Activated naive CD4-positive, alpha-beta T cell treated with anti-CD3 and anti-CD28 coated beads, Interleukin-2, amount 10 ng/mL, durations not matched to agents 7 days and 5 days (primary cell): ENCODE data around the gene CCDC158.
"Not testable (repeated sequence)": the region's sequence is repeated elsewhere in the genome, so short reads cannot be mapped to it uniquely, and the experiment has no call there.

Experiments used
- CTCF ChIA-PET: fragments of 350-600 bp; sonication (Branson Sonifier 250); formaldehyde crosslinking; loops from one replicate; lab custom pipeline; 2021; ENCODE audit warnings: antibody characterized with exemption; lab: Charles Lee
- DNase-seq: peaks from one replicate; pipeline ENCODE4 v3.0.0-alpha.2; 2020
- H3K27ac Mint-ChIP-seq: one replicate; pipeline ENCODE4 v1.8.0; 2021; ENCODE audit warnings: mild to moderate bottlenecking, moderate library complexity, mixed read lengths
- H3K27me3 Mint-ChIP-seq: one replicate; pipeline ENCODE4 v1.8.0; 2021; ENCODE audit warnings: mild to moderate bottlenecking, mixed read lengths
- H3K36me3 Mint-ChIP-seq: one replicate; pipeline ENCODE4 v1.8.0; 2021; ENCODE audit warnings: mixed read lengths
- H3K4me1 Mint-ChIP-seq: one replicate; pipeline ENCODE4 v1.8.0; 2021; ENCODE audit warnings: mixed read lengths
- H3K4me3 Mint-ChIP-seq: one replicate; pipeline ENCODE4 v1.8.0; 2021; ENCODE audit warnings: mild to moderate bottlenecking, moderate library complexity, mixed read lengths
- H3K9me3 Mint-ChIP-seq: one replicate; pipeline ENCODE4 v1.8.0; 2021; ENCODE audit warnings: mixed read lengths

The CCDC158 gene

GRCh38 chr4:76282941-76283689 lies 137.8 kb downstream of the CCDC158 start:
- Mint-ChIP-seq H3K4me3 (no peak overlapping the region), H3K36me3 (no peaks in the 10 kb centered on the region), H3K27me3 (peaks cover 20% of the 10 kb centered on the region), H3K4me1 (no peaks in the 10 kb centered on the region), H3K9me3 (peaks cover 5% of the 10 kb centered on the region), H3K27ac (no peak overlapping the region)
- CTCF ChIA-PET, result no interaction called here
- no peak for DNase-seq

GRCh38 chr4:76281594-76281993 lies 139.3 kb downstream of the CCDC158 start:
- not testable (repeated sequence) for H3K4me1 Mint-ChIP-seq, DNase-seq, H3K4me3 Mint-ChIP-seq, H3K36me3 Mint-ChIP-seq, H3K9me3 Mint-ChIP-seq, H3K27ac Mint-ChIP-seq
- peaks cover 22% of the 10 kb centered on the region for H3K27me3 Mint-ChIP-seq
- CTCF ChIA-PET, result interaction anchor here (1.1 to 5.6 kb wide), 2 partner anchors 95 to 102 kb away, joined by 4 to 50 read pairs; no protein-coding TSS in a partner anchor

GRCh38 chr4:76280488-76281441 lies 140.2 kb downstream of the CCDC158 start:
- CTCF ChIA-PET, result interaction anchor here (1.1 to 5.6 kb wide), 2 partner anchors 96 to 101 kb away, joined by 4 to 50 read pairs; no protein-coding TSS in a partner anchor
- no peaks in the 10 kb centered on the region for H3K9me3 Mint-ChIP-seq

DNA sequence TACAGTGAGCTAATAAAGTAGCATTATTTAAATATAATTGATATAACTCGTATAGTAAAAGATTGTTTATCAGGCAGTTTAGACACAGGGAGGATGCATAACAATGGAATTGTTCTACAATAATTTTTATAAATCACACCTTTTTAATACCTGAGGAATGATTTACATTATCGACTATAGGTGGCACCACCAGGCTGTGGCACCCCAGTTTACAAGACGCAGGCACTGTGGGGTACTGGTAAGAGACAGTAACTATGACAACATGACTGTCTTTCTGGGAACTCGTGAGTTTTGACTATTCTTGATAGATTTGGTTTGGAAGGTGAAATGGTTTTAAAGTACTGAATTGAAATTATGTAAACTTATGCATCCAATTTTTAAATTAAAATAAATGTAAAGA lies 141.5 kb downstream of the CCDC158 start:
- Mint-ChIP-seq H3K9me3 (no peaks in the 10 kb centered on the region), H3K27ac (no peak overlapping the region), H3K27me3 (peaks cover 29% of the 10 kb centered on the region), H3K36me3 (no peaks in the 10 kb centered on the region), H3K4me3 (no peak overlapping the region), H3K4me1 (no peaks in the 10 kb centered on the region)
- peak; percentile 32 for DNase-seq
- CTCF ChIA-PET, result interaction anchor here (0.7 to 5.6 kb wide), 4 partner anchors 10 to 112 kb away, joined by 3 to 50 read pairs (median 8); no protein-coding TSS in a partner anchor

More at GRCh38 chr4:76280488-76281441, 140.2 kb downstream of the CCDC158 start:
- no peaks in the 10 kb centered on the region for H3K36me3 Mint-ChIP-seq
- no peak for DNase-seq
- no peaks in the 10 kb centered on the region for H3K4me1 Mint-ChIP-seq
- H3K27me3 Mint-ChIP-seq, result peaks cover 22% of the 10 kb centered on the region
- no peak overlapping the region for H3K4me3 Mint-ChIP-seq
- H3K27ac Mint-ChIP-seq, result no peak overlapping the region

- H3K27ac Mint-ChIP-seq, result no peak overlapping the region
- no peak for DNase-seq
- H3K9me3 Mint-ChIP-seq, result no peaks in the 10 kb centered on the region
- H3K4me1 Mint-ChIP-seq, result no peaks in the 10 kb centered on the region
- CTCF ChIA-PET, result interaction anchor here (0.7 to 5.6 kb wide), 6 partner anchors 9 to 98 kb away, joined by 3 to 50 read pairs (median 3); no protein-coding TSS in a partner anchor
- no peaks in the 10 kb centered on the region for H3K36me3 Mint-ChIP-seq
- peaks cover 29% of the 10 kb centered on the region for H3K27me3 Mint-ChIP-seq
- no peak overlapping the region for H3K4me3 Mint-ChIP-seq
These were observed 142.4 kb downstream of the CCDC158 start for GRCh38 chr4:76278583-76278982.

- no peaks in the 10 kb centered on the region for H3K36me3 Mint-ChIP-seq
- H3K27me3 Mint-ChIP-seq, result peaks cover 29% of the 10 kb centered on the region
- H3K4me3 Mint-ChIP-seq, result no peak overlapping the region
- no peak overlapping the region for H3K27ac Mint-ChIP-seq
- no peaks in the 10 kb centered on the region for H3K9me3 Mint-ChIP-seq
- CTCF ChIA-PET, result interaction anchor here (0.9 to 5.6 kb wide), 4 partner anchors 28 to 99 kb away, joined by 3 to 50 read pairs (median 8); no protein-coding TSS in a partner anchor
- no peaks in the 10 kb centered on the region for H3K4me1 Mint-ChIP-seq
- no peak for DNase-seq
These were observed 143.3 kb downstream of the CCDC158 start for GRCh38 chr4:76277667-76278066.

GRCh38 chr4:76276813-76277212 lies 144.1 kb downstream of the CCDC158 start:
- CTCF ChIA-PET, result interaction anchor here (5.6 kb wide), 1 partner anchor 100 kb away, joined by 50 read pairs; no protein-coding TSS in a partner anchor

DNA sequence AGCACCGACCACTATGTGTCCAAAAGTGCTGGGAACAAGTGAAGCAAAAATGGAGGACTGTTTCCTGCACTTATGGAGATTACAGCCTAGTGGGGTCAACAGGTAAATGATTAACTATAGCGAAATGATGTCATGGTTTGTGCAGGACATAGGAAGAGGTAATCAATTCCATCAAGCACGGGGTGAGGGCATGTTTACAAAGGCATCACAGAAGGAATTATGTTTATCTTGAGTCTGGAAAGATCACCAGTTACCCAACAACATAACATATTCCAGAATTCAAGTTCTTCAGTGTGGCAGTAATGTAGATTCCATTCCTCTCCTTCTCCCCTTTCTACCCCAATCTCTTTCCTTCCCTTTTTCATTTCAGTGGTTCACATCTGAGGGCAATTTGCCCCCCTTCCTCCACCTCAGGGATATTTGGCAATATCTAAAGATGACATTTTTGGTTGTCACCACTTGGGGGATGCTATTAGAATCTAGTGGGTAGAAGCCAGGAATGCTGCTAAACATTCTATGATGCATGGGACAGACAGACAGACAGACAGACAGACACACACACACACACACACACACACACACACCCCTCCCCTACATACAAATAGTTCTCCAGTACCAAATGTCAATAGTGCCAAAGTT lies 145.3 kb downstream of the CCDC158 start:
- Mint-ChIP-seq H3K36me3 (no peaks in the 10 kb centered on the region), H3K4me3 (no peak overlapping the region), H3K4me1 (no peaks in the 10 kb centered on the region), H3K9me3 (no peaks in the 10 kb centered on the region), H3K27me3 (peaks cover 29% of the 10 kb centered on the region), H3K27ac (no peak overlapping the region)
- CTCF ChIA-PET, result no interaction called here
- no peak for DNase-seq

More at GRCh38 chr4:76276813-76277212, 144.1 kb downstream of the CCDC158 start:
- peaks cover 29% of the 10 kb centered on the region for H3K27me3 Mint-ChIP-seq
- H3K36me3 Mint-ChIP-seq, result no peaks in the 10 kb centered on the region
- H3K27ac Mint-ChIP-seq, result no peak overlapping the region
- H3K9me3 Mint-ChIP-seq, result no peaks in the 10 kb centered on the region
- H3K4me3 Mint-ChIP-seq, result no peak overlapping the region
- DNase-seq, result no peak
- no peaks in the 10 kb centered on the region for H3K4me1 Mint-ChIP-seq

- CTCF ChIA-PET, result interaction anchor here (0.6 kb wide), 1 partner anchor 1340 kb away, joined by 3 read pairs; no protein-coding TSS in a partner anchor
- H3K9me3 Mint-ChIP-seq, result no peaks in the 10 kb centered on the region
- no peaks in the 10 kb centered on the region for H3K4me1 Mint-ChIP-seq
- no peaks in the 10 kb centered on the region for H3K36me3 Mint-ChIP-seq
- no peak for DNase-seq
- H3K27me3 Mint-ChIP-seq, result peaks cover 25% of the 10 kb centered on the region
- H3K4me3 Mint-ChIP-seq, result no peak overlapping the region
- no peak overlapping the region for H3K27ac Mint-ChIP-seq
These were observed 147.9 kb downstream of the CCDC158 start for GRCh38 chr4:76272999-76273398.

- Mint-ChIP-seq H3K27me3 (peaks cover 25% of the 10 kb centered on the region), H3K9me3 (no peaks in the 10 kb centered on the region), H3K4me1 (no peaks in the 10 kb centered on the region), H3K36me3 (no peaks in the 10 kb centered on the region), H3K4me3 (no peak overlapping the region), H3K27ac (no peak overlapping the region)
- no peak for DNase-seq
- CTCF ChIA-PET, result no interaction called here
These were observed 148.4 kb downstream of the CCDC158 start for GRCh38 chr4:76272582-76272981.

GRCh38 chr4:76272073-76272472 lies 148.9 kb downstream of the CCDC158 start:
- H3K27me3 Mint-ChIP-seq, result peaks cover 22% of the 10 kb centered on the region
- no peaks in the 10 kb centered on the region for H3K9me3 Mint-ChIP-seq
- no peak for DNase-seq
- no peak overlapping the region for H3K4me3 Mint-ChIP-seq
- H3K27ac Mint-ChIP-seq, result no peak overlapping the region
- no peaks in the 10 kb centered on the region for H3K4me1 Mint-ChIP-seq
- CTCF ChIA-PET, result no interaction called here
- no peaks in the 10 kb centered on the region for H3K36me3 Mint-ChIP-seq

- H3K27me3 Mint-ChIP-seq, result peaks cover 14% of the 10 kb centered on the region
- no peaks in the 10 kb centered on the region for H3K4me1 Mint-ChIP-seq
- H3K27ac Mint-ChIP-seq, result no peak overlapping the region
- H3K9me3 Mint-ChIP-seq, result no peaks in the 10 kb centered on the region
- CTCF ChIA-PET, result interaction anchor here (1.8 kb wide), 1 partner anchor 107 kb away, joined by 6 read pairs; no protein-coding TSS in a partner anchor
- no peaks in the 10 kb centered on the region for H3K36me3 Mint-ChIP-seq
- H3K4me3 Mint-ChIP-seq, result no peak overlapping the region
- no peak for DNase-seq
These were observed 149.7 kb downstream of the CCDC158 start for GRCh38 chr4:76271248-76271647.

DNA sequence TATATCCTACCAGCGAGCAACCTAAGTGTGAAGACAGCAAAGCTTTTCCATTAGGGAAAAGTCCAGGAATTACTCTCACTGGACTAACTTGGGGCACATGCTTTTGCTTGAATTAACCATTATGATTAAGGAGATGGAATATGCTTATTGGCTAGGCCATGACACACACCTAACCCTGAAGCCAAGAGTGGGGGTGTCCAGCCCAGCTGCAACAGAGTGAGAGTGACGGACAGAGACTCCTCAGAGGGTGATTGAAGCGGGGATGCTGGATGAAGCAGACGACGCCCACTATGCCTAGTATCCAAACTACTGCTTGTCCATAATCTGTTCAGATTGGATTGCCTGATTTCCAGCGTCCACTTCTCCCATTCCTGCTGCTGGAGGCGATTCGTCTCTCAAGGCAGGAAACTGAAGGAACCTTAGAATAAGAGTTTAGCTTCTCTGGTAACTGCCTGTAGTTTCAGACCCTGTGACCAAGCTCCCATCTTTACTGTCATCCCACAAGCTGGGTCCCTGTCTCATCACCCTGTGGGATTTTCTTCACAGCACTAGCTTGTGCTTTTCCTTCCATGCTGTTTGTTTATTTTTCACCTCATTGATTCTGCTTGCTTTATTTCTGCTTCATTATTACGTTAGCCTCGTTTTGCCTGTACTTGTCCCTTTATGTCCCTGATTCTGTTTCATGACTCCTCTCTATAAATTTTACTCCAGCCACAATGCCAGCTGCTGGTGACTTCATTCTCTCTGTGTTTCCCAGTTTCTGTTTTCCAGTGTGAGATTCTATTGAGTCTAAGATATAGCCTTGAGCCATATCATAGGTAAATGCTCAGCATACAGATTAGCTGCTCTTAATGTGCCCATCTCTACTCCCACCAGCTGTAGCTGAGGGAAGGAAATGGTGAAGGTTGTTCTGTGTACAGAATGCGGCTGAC lies 150.4 kb downstream of the CCDC158 start:
- Mint-ChIP-seq H3K4me3 (no peak overlapping the region), H3K27ac (no peak overlapping the region), H3K36me3 (no peaks in the 10 kb centered on the region), H3K9me3 (no peaks in the 10 kb centered on the region), H3K4me1 (no peaks in the 10 kb centered on the region), H3K27me3 (peaks cover 12% of the 10 kb centered on the region)
- no peak for DNase-seq
- CTCF ChIA-PET, result interaction anchor here (1.8 kb wide), 1 partner anchor 108 kb away, joined by 6 read pairs; no protein-coding TSS in a partner anchor
